Jurkat, Clone E6-1 (cell line): ENCODE measurements around the gene BSX.

Source experiments
- DNase-seq: peaks from one replicate; pipeline ENCODE4 v3.0.0-alpha.2; 2011; ENCODE audit warnings: low read depth, low spot score
- H3K4me3 ChIP-seq: 2 replicates; pipeline ENCODE4 v1.5.1; 2011; ENCODE audit warnings: mild to moderate bottlenecking, low read length, control low read depth, moderate library complexity

BSX gene

GRCh38 chr11:122976061-122976733 is 5.4 kb downstream of the BSX start:
- no peak overlapping the region for H3K4me3 ChIP-seq
- DNase-seq, result no peak

GRCh38 chr11:122963961-122964360 is 17.7 kb downstream of the BSX start:
- no peak for DNase-seq
- H3K4me3 ChIP-seq, result no peak overlapping the region

GRCh38 chr11:122954455-122954854 is 27.2 kb downstream of the BSX start:
- H3K4me3 ChIP-seq, result no peak overlapping the region
- DNase-seq, result no peak

- H3K4me3 ChIP-seq, result no peak overlapping the region
- DNase-seq, result no peak
These were observed 30.4 kb downstream of the BSX start for GRCh38 chr11:122951211-122951610.

GRCh38 chr11:122938557-122938956 is 43.1 kb downstream of the BSX start:
- DNase-seq, result no peak

GRCh38 chr11:122937983-122938382 is 43.7 kb downstream of the BSX start:
- DNase-seq, result no peak
- no peak overlapping the region for H3K4me3 ChIP-seq

More at GRCh38 chr11:122938557-122938956, 43.1 kb downstream of the BSX start:
- H3K4me3 ChIP-seq, result no peak overlapping the region

GRCh38 chr11:122933416-122933815 is 48.2 kb downstream of the BSX start:
- no peak overlapping the region for H3K4me3 ChIP-seq
- no peak for DNase-seq

- H3K4me3 ChIP-seq, result no peak overlapping the region
- no peak for DNase-seq
These were observed 50.1 kb downstream of the BSX start for GRCh38 chr11:122931510-122931909.
